Kidney capillary endothelial cell (primary cell): ENCODE measurements around the gene RAB4B.
"Not testable (repeated sequence)": the region's sequence is repeated elsewhere in the genome, so short reads cannot be mapped to it uniquely, and the experiment has no call there.

Experiments used
- DNase-seq: peaks from one replicate; pipeline ENCODE4 v3.0.0-alpha.2; 2018; ENCODE audit warnings: low spot score

The RAB4B gene

GRCh38 chr19:40777937-40778705 lies at the start of gene RAB4B:
Gene RAB4B (plus strand): TSS chr19:40778247. CDS start chr19:40778376, 129 bp downstream.
- DNase-seq: peak; percentile 99

GRCh38 chr19:40730065-40730464 lies 48.0 kb upstream of the RAB4B start:
- DNase-seq: not testable (repeated sequence)

- not testable (repeated sequence) for DNase-seq
Measured at GRCh38 chr19:40732304-40732703, 45.7 kb upstream of the RAB4B start.

GRCh38 chr19:40733149-40733548 lies 44.9 kb upstream of the RAB4B start:
- no peak for DNase-seq

GRCh38 chr19:40735013-40735771 lies 42.9 kb upstream of the RAB4B start:
- DNase-seq: no peak

GRCh38 chr19:40736661-40737060 lies 41.4 kb upstream of the RAB4B start:
- DNase-seq: no peak

- no peak for DNase-seq
Measured at GRCh38 chr19:40737102-40737644, 40.9 kb upstream of the RAB4B start.

- DNase-seq: no peak
Measured at GRCh38 chr19:40739030-40739839, 38.8 kb upstream of the RAB4B start.

- no peak for DNase-seq
Measured at GRCh38 chr19:40739871-40740703, 38.0 kb upstream of the RAB4B start.

- DNase-seq: no peak
Measured at GRCh38 chr19:40740747-40741146, 37.3 kb upstream of the RAB4B start.

GRCh38 chr19:40741527-40742390 lies 36.3 kb upstream of the RAB4B start:
- DNase-seq: no peak

- DNase-seq: no peak
Measured at GRCh38 chr19:40742477-40742876, 35.6 kb upstream of the RAB4B start.

GRCh38 chr19:40742886-40743285 lies 35.2 kb upstream of the RAB4B start:
- DNase-seq: no peak

GRCh38 chr19:40743926-40744325 lies 34.1 kb upstream of the RAB4B start:
- no peak for DNase-seq

GRCh38 chr19:40744554-40745401 lies 33.3 kb upstream of the RAB4B start:
- no peak for DNase-seq

- DNase-seq: no peak
Measured at GRCh38 chr19:40745402-40745780, 32.7 kb upstream of the RAB4B start.

GRCh38 chr19:40747536-40747935 lies 30.5 kb upstream of the RAB4B start:
- DNase-seq: no peak

GRCh38 chr19:40750058-40750873 lies 27.8 kb upstream of the RAB4B start, which contains the start of gene ACTMAP:
Gene ACTMAP (minus strand): TSS chr19:40750477. CDS start chr19:40749803, 674 bp downstream.
- peak; percentile 99 for DNase-seq
